Activated CD4-positive, alpha-beta memory T cell treated with anti-CD3 and anti-CD28 coated beads for 36 hours (primary cell): ENCODE results near the gene TECTA. TPM values are rescaled to one million over a fixed set of nuclear protein-coding genes. Genes with fewer than 3 reads are reported as not detected.
A peak's percentile ranks its signal among the peaks of the same experiment; 100 is the strongest.
"Not testable (repeated sequence)": the region's sequence is repeated elsewhere in the genome, so short reads cannot be mapped to it uniquely, and the experiment has no call there.

ENCODE experiments used
- CTCF ChIA-PET: fragments of 350-600 bp; sonication (Branson Sonifier 250); formaldehyde crosslinking; loops from one replicate; lab custom pipeline; 2021; ENCODE audit warnings: antibody characterized with exemption, inconsistent platforms; lab: Charles Lee
- POLR2A ChIA-PET: fragments of 350-600 bp; sonication (Branson Sonifier 250); formaldehyde crosslinking; loops from one replicate; lab custom pipeline; 2021; ENCODE audit warnings: antibody characterized with exemption; lab: Charles Lee
- DNase-seq: peaks from one replicate; pipeline ENCODE4 v3.0.0-alpha.2; 2020
- H3K27ac Mint-ChIP-seq: one replicate; pipeline ENCODE4 v1.8.0; 2021; ENCODE audit warnings: mixed read lengths
- H3K27me3 Mint-ChIP-seq: one replicate; pipeline ENCODE4 v1.8.0; 2021; ENCODE audit warnings: mixed read lengths
- H3K36me3 Mint-ChIP-seq: one replicate; pipeline ENCODE4 v1.8.0; 2021; ENCODE audit warnings: mixed read lengths
- H3K4me1 Mint-ChIP-seq: one replicate; pipeline ENCODE4 v1.8.0; 2021; ENCODE audit warnings: low read depth, mixed read lengths
- H3K4me3 Mint-ChIP-seq: one replicate; pipeline ENCODE4 v1.8.0; 2021; ENCODE audit warnings: mild to moderate bottlenecking, mixed read lengths
- H3K9me3 Mint-ChIP-seq: one replicate; pipeline ENCODE4 v1.8.0; 2021; ENCODE audit warnings: mixed read lengths
- intact Hi-C: fragments of 100-400 bp; cut with micrococcal nuclease; formaldehyde crosslinking; loops from one replicate; pipeline ENCODE4 v1.15.1; 2023
- total RNA-seq, 2 experiments: library from RNA; stranded (reverse); gene quantifications; one replicate each; pipeline ENCODE4 v1.2.3, GENCODE V29; 2021

TECTA gene
- total RNA-seq, 2 experiments from 2014 or later: 0.17 to 0.19 TPM

DNA sequence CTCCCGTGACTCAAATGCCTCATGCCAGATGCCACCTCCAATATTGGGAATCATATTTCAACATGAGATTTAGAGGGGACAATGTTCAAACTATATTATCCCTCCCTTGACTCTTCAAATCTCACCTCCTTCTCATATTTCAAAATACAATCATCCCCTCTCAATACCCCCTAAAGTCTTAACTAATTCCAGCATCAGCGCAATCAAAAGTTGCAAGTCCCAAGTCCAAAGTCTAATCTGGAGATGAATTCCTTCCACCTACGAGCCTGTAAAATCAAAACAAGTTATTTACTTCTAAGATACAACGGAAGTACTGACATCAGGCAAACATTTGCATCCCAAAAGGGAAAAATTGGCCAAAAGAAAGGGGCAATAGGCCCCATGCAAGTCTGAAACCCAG lies 124.3 kb downstream of the TECTA start:
- intact Hi-C loops: no loop called here
- Mint-ChIP-seq H3K36me3 (no peaks in the 10 kb centered on the region), H3K27me3 (peaks cover 15% of the 10 kb centered on the region), H3K4me3 (no peak overlapping the region), H3K9me3 (no peaks in the 10 kb centered on the region), H3K27ac (no peak overlapping the region), H3K4me1 (no peaks in the 10 kb centered on the region)
- CTCF ChIA-PET: interaction anchor here (0.6 kb wide), 1 partner anchor 181 kb away, joined by 3 read pairs; no protein-coding TSS in a partner anchor
- POLR2A ChIA-PET: no interaction called here
- DNase-seq: no peak

DNA sequence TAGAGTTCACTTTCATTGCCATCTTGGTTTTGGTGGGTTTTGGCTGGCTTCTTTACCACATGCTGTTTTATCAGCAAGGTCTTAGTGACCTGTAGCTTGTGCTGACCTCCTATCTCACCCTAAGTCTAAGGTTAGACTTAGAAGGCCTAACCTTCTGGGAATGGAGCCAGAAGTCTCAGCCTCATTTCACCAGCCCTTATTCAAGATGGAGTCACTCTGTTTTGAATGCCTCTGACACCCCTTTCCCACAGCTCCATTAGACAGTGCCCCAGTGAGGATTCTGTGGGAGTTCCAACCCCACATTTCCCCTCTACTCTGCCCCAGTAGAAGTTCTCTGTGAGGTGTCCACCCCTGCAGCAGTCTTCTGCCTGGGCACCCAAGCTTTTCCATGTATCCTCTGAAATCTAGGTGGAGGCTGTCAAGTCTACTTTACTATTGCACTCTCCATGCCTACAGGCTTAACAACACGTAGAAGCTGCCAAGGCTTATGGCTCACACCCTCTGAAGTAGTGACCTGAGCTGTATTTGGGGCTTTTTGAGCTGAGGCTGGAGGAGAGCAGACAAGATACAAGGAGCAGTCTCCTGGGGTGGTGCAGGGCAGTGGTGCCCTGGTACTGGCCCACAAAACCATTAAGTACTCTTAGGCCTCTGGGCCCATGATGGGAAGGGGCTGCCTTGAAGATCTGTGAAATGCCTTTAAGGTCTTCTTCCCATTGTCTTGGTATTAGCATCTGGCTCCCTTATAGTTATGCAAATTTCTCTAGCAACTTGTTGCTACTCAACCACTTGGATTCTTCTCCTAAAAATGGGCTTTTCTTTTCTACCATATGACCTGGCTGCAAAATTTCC lies 125.6 kb downstream of the TECTA start:
- ChIA-PET CTCF (no interaction called here), POLR2A (no interaction called here)
- no peaks in the 10 kb centered on the region for H3K9me3 Mint-ChIP-seq
- DNase-seq: no peak
- intact Hi-C loops: no loop called here
- H3K4me3 Mint-ChIP-seq: no peak overlapping the region
- peaks cover 18% of the 10 kb centered on the region for H3K27me3 Mint-ChIP-seq
- H3K4me1 Mint-ChIP-seq: no peaks in the 10 kb centered on the region
- no peaks in the 10 kb centered on the region for H3K36me3 Mint-ChIP-seq
- no peak overlapping the region for H3K27ac Mint-ChIP-seq

DNA sequence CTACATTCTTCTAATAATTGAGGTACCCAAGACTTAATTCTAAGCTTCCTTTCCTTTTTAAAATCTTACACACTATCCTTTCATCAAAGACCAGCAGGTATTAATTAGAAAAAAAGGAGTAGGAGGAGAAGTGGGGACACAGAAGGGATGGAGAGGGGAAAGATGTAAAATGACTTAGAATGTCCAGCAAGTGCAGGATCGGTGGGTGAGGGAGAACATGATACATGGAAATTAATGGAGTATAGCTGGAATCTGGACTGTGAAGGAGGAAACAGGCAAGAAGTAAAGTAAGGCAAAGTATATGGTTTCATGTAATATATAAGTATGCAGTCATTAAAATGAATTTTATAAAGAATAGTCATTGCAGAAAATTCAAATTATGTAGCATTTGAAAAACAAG lies 127.8 kb downstream of the TECTA start:
- DNase-seq: no peak
- no peak overlapping the region for H3K27ac Mint-ChIP-seq
- POLR2A ChIA-PET: no interaction called here
- H3K27me3 Mint-ChIP-seq: peaks cover 19% of the 10 kb centered on the region
- H3K36me3 Mint-ChIP-seq: no peaks in the 10 kb centered on the region
- no peaks in the 10 kb centered on the region for H3K4me1 Mint-ChIP-seq
- intact Hi-C loops: no loop called here
- CTCF ChIA-PET: no interaction called here
- no peaks in the 10 kb centered on the region for H3K9me3 Mint-ChIP-seq
- H3K4me3 Mint-ChIP-seq: no peak overlapping the region

DNA sequence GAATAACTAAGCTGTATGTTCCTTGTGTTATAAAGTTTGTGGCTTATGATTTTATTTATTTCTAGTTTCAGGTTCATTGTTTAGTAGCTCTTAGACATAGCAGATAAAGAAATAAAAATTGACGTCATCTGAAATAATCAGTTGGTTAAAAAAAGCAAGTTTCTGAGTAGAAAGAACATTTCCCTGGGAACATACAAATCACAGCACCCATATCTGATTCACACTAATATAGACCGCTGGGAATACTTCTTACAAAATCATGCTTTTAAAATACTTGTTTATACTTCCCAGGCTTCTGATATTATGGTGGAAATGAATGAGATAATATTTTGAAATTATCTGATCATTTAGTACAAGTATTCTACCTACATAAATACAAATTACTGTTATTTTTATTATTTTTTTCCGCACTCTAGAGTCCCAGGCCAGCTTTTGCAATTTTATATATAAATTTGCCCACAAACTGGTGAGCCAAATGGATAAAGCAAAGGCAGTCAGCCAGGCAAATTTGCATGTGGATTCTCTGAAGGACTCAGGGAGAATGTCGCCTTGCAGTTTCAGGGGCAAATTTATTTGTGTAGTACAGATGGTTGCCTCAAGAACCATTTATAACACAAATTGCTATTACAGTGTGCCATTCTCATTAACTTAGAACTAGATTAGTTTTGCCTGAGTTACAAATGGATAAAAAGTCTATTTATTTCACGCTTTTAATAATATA lies 128.6 kb downstream of the TECTA start:
- POLR2A ChIA-PET: no interaction called here
- no peaks in the 10 kb centered on the region for H3K9me3 Mint-ChIP-seq
- H3K27me3 Mint-ChIP-seq: peaks cover 23% of the 10 kb centered on the region
- no peak for DNase-seq
- H3K4me3 Mint-ChIP-seq: no peak overlapping the region
- no peaks in the 10 kb centered on the region for H3K36me3 Mint-ChIP-seq
- intact Hi-C loops: no loop called here
- H3K4me1 Mint-ChIP-seq: no peaks in the 10 kb centered on the region
- no peak overlapping the region for H3K27ac Mint-ChIP-seq
- CTCF ChIA-PET: interaction anchor here (0.6 kb wide), 1 partner anchor 1624 kb away, joined by 3 read pairs; no protein-coding TSS in a partner anchor

DNA sequence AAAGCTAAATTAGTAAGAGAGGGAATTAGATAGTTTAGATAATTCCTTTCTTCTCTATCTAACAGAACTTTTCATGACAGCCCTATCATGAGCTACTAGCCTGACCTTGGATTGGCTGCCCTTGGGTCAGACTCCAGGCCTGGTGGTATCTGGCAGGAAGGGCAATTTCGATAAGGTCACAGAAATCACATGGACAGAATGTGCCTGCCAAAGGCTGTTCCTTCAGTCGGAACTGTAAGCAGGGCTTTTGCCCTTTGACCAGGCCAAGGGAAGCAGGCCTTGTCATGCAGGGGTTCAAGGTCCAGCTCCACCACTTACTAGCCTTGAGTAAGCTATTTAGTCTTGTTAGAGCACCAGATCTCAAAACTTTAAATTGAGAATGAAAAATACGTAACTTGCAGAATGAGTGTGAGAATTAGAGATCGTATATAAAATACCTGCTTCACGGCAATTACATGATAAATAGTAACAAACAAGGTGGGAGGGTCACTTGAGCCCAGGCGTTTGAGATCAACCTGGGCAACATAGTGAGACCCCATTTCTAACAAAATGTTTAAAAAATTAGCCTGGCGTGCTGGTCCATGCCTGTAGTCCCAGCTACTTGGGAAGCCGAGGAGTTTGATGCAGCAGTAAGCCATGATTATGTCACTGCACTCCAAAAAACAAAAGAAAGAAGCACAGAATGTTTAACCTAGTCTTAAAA lies 130.7 kb downstream of the TECTA start:
- Mint-ChIP-seq H3K36me3 (no peaks in the 10 kb centered on the region), H3K4me3 (no peak overlapping the region), H3K4me1 (peaks cover 10% of the 10 kb centered on the region), H3K27me3 (peaks cover 26% of the 10 kb centered on the region), H3K27ac (no peak overlapping the region), H3K9me3 (no peaks in the 10 kb centered on the region)
- intact Hi-C loops: no loop called here
- ChIA-PET POLR2A (no interaction called here), CTCF (no interaction called here)
- DNase-seq: no peak

DNA sequence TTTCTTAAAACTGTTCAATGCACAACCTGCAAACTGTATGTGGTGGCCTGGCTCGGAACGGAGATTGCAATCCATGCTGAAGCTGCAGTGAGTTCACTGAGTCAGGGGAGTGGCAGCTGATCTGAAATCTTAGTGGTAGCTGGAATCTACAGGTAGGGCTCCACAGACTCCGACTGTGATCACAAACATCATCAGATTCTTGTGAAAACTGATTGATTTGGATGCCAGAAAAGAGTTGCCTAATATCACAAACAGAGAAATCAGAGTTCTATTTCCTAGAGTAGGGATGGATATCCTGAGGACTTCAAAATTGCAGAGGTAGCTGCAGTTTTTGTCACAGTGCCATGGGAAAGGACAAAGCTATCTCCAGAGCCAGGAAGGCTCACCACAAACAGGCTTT lies 134.0 kb downstream of the TECTA start:
- Mint-ChIP-seq H3K4me3 (no peak overlapping the region), H3K36me3 (no peaks in the 10 kb centered on the region), H3K9me3 (no peaks in the 10 kb centered on the region), H3K4me1 (peaks cover 29% of the 10 kb centered on the region), H3K27ac (no peak overlapping the region), H3K27me3 (peaks cover 25% of the 10 kb centered on the region)
- intact Hi-C loops: loop anchor here (5.0 kb wide), 2 partner anchors 182 to 347 kb away; no protein-coding TSS in a partner anchor
- CTCF ChIA-PET: interaction anchor here (1.5 kb wide), 1 partner anchor 40 kb away, joined by 6 read pairs; no protein-coding TSS in a partner anchor
- POLR2A ChIA-PET: no interaction called here
- no peak for DNase-seq

DNA sequence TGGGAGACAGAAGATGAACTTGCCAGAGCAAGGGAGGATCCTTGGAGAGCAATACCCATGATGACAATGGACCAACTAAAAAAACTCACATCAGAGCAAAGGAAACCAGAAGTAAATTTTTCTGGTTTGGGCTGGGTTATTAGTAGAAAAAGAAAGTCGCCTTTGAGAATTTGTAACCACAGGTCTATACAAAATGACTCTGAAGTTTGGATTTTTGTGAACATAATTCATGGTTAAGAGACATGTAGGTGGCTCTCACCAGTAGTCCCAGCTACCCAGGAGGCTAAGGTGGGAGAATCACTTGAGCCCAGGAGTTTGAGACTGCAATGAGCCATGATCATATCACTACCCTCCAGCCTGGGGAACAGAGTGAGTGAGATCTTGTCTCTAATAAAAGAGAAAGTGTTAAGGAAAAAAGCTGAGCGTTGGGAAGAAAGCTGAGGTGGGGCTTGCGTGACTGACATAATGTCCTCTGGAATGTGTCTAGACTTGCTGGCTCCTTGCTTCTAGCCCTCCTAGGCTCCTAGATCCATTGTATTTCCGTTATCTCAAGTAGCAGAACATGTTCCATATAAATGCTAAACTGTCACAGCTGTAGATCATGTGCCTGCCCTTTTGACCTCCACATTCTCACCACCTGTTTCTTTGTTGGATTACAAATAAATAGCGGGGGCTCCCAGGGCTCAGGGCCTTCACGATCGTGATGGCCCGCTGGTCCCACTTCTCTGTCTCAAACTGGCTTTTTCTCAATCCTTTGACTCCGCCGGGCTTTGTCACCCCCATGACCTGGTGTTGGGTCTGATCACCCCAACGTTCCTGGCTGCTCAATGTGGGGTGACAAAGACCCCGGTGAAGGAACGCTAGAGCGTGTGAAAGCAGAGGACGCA lies 135.3 kb downstream of the TECTA start:
- Mint-ChIP-seq H3K9me3 (no peaks in the 10 kb centered on the region), H3K4me1 (peaks cover 29% of the 10 kb centered on the region), H3K27me3 (peaks cover 22% of the 10 kb centered on the region), H3K36me3 (no peaks in the 10 kb centered on the region), H3K4me3 (no peak overlapping the region), H3K27ac (peak overlapping the region; percentile 19)
- CTCF ChIA-PET: interaction anchor here (1.4 kb wide), 1 partner anchor 73 kb away, joined by 5 read pairs; no protein-coding TSS in a partner anchor
- intact Hi-C loops: loop anchor here (1.0 to 5.0 kb wide), 3 partner anchors 181 to 414 kb away; no protein-coding TSS in a partner anchor
- POLR2A ChIA-PET: no interaction called here
- no peak for DNase-seq

DNA sequence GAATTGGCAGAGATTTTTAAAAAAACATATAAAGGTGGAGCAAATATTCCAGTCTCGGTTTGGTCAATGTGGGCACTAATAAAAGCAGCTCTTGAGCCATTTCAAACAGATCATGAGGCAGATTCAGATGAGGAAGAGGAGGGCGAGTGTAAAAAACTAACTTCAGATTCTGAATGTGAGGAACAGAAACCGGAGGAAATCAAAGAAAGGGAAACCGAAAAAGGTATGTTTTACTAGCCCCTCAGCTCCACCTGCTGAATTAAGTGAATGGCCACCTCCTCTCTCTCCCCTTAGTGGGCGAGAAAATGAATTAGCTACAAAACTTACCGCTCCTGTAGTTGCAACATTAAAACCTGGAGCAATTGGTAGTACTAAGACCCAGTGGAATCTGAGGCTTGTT lies 136.2 kb downstream of the TECTA start:
- Mint-ChIP-seq H3K27ac (peak overlapping the region; percentile 21), H3K4me1 (peaks cover 29% of the 10 kb centered on the region), H3K27me3 (peaks cover 19% of the 10 kb centered on the region)
- H3K9me3 Mint-ChIP-seq, POLR2A ChIA-PET, H3K36me3 Mint-ChIP-seq, DNase-seq, H3K4me3 Mint-ChIP-seq: not testable (repeated sequence)
- CTCF ChIA-PET: interaction anchor here (1.4 kb wide), 1 partner anchor 74 kb away, joined by 5 read pairs; no protein-coding TSS in a partner anchor
- intact Hi-C loops: loop anchor here (1.0 to 5.0 kb wide), 3 partner anchors 180 to 413 kb away; no protein-coding TSS in a partner anchor

DNA sequence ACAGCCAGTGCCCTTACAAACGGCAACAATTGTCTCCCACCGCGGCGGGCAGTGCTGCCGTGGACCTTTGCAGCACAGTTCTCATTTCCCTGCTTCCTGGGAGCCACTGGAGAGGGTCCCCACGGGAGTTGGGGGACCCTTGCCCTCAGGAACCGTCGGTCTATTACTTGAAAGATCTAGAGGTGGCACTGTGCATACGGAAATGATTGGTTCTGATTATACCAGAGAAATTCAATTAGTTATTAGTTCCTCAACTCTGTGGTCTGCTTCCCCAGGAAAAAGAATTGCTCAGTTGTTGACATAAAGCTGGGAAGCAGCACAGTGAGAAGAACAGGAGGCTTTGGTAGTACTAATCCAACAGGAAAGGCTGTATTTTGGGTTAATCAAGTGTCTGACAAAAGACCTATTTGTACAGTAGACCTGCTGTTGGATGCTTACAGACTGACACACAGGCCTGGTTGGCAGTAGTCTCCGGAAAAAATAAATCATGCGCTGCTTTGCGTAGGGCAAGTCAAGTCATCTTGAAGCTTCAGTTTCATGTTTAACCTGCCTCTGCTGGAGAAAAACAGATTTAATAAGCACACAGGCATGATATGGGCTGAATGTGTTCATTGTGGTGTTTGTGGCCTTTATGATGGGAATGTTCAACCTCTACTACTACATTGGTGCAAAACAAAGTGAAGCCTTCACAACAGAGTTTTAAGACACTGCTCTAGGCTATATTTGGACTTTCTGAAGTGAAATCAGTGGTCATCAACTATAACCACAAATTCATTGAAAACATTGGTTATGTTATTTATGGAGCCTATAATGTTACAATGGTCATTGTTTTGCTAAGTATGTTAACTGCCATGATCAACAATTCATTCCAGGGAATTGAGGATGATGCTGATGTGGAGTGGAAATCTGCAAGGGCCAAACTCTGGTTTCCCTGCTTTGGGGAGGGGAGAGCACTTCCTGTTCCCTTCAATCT lies 136.9 kb downstream of the TECTA start:
- H3K27ac Mint-ChIP-seq: peak overlapping the region; percentile 68
- CTCF ChIA-PET: interaction anchor here (1.4 kb wide), 1 partner anchor 74 kb away, joined by 5 read pairs; no protein-coding TSS in a partner anchor
- intact Hi-C loops: loop anchor here (1.0 to 5.0 kb wide), 6 partner anchors 11 to 412 kb away; partner anchors contain the start of genes SC5D, SORL1 and SORL1-AS1
- H3K27me3 Mint-ChIP-seq: peaks cover 19% of the 10 kb centered on the region
- H3K4me3 Mint-ChIP-seq: peak overlapping the region; percentile 24
- H3K9me3 Mint-ChIP-seq: no peaks in the 10 kb centered on the region
- POLR2A ChIA-PET: no interaction called here
- H3K36me3 Mint-ChIP-seq: no peaks in the 10 kb centered on the region
- peaks cover 29% of the 10 kb centered on the region for H3K4me1 Mint-ChIP-seq
- DNase-seq: peak; percentile 74

DNA sequence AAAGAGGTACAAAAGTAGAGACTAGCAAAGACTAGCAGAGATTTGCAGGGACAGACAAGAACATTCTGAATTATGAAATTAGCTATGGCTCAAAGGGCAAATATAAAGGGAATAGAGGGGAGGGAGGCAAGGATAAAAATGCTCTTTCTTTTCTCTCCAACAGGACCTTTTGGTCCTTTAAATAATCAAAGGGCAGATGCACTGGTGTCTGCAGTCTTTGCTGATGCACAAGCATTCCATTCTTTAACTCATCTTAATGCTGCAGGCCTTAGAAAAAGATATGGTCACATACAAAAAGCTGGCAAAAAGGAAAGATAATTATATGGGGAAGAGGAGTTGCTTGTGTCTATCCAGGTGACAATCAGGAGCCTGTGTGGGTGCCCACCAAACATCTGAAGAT lies 137.9 kb downstream of the TECTA start:
- Mint-ChIP-seq H3K27me3 (peaks cover 19% of the 10 kb centered on the region), H3K36me3 (no peaks in the 10 kb centered on the region), H3K27ac (no peak overlapping the region), H3K9me3 (no peaks in the 10 kb centered on the region), H3K4me3 (no peak overlapping the region), H3K4me1 (peaks cover 29% of the 10 kb centered on the region)
- no peak for DNase-seq
- CTCF ChIA-PET: no interaction called here
- POLR2A ChIA-PET: no interaction called here
- intact Hi-C loops: loop anchor here (1.0 to 5.0 kb wide), 5 partner anchors 10 to 343 kb away; partner anchors contain the start of genes SC5D, SORL1 and SORL1-AS1
